HG02763 (cell line): ENCODE measurements around the gene EPN2.
"Not testable (repeated sequence)": the region's sequence is repeated elsewhere in the genome, so short reads cannot be mapped to it uniquely, and the experiment has no call there.

Experiments
- ATAC-seq: cut with Tn5 transposase; IDR thresholded peaks from one replicate; pipeline ENCODE4 v1.9.1; 2021; ENCODE audit warnings: mild to moderate bottlenecking, moderate library complexity; ENCODE audit not compliant: unreplicated experiment

Gene EPN2

GRCh38 chr17:19237139-19237388, at the start of gene EPN2:
EPN2 (plus strand) TSS chr17:19237366; CDS start chr17:19283120, 45,754 bp downstream.
- ATAC-seq = not testable (repeated sequence)

- ATAC-seq = not testable (repeated sequence)
These were observed 49.0 kb upstream of the EPN2 start for GRCh38 chr17:19187883-19188869.

DNA sequence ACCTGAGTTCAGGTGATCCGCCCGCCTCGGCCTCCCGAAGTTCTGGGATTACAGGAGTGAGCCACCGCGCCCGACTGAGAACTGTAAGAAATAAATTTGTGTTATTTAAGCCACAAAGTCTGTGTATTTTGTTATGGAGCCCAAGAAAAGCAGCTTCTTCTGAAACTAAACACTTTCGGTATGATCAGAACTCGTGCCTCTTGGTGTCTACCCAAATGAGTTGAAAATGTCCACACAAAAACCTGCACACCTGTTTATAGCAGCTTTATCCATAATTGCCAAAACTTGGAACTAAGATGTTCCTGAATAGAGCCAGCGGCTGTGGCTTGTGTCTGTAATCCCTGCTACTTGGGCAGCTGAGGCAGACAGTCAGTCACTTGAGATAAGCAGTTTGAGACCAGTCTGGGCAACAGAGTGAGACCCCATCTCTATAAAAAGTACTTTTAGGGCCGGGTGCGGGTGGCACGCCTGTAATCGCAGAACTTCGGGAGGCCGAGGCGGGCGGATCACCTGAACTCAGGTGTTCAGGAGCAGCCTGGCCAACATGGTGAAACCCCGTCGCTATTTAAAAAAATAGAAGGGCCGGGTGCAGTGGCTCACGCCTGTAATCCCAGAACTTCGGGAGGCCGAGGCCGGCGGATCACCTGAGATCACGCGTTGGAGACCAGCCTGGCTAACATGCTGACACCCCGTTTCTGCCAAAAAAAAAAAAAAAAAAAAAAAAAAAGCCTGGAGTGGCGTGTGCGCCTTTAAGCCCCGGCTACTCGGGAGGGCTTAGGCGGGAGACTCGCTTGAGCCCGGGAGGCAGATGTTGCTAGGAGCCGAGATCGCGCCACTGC, 48.1 kb upstream of the EPN2 start:
- not testable (repeated sequence) for ATAC-seq

DNA sequence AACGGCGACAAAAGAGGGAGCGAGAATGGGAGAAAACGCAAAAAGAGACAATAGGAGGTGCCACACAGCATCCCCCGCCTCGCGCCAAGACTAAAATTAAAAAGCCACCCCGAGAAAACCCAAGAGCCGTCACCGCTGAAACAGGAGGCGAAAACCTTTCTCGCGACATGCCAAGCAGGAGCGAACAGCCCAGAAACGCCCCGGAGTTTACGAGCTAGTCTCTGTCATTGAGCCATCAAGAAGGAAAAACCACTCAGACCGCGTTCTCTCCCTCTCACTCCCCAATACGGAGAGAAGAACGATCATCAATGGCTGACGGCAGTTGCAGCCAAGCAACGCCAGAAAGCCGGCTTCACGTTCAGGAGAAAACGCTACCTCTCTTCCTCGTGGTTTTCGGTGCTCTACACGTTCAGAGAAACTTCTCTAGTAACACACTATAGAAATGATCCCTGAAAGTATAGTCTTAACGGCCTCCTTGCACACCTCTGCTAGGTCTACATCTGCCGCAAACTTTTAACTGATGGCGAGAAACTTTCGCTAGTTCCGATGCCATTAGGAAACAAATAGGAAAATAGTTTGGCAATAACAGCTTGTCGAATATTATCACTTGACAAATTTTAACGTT, 47.3 kb upstream of the EPN2 start:
- ATAC-seq = not testable (repeated sequence)

DNA sequence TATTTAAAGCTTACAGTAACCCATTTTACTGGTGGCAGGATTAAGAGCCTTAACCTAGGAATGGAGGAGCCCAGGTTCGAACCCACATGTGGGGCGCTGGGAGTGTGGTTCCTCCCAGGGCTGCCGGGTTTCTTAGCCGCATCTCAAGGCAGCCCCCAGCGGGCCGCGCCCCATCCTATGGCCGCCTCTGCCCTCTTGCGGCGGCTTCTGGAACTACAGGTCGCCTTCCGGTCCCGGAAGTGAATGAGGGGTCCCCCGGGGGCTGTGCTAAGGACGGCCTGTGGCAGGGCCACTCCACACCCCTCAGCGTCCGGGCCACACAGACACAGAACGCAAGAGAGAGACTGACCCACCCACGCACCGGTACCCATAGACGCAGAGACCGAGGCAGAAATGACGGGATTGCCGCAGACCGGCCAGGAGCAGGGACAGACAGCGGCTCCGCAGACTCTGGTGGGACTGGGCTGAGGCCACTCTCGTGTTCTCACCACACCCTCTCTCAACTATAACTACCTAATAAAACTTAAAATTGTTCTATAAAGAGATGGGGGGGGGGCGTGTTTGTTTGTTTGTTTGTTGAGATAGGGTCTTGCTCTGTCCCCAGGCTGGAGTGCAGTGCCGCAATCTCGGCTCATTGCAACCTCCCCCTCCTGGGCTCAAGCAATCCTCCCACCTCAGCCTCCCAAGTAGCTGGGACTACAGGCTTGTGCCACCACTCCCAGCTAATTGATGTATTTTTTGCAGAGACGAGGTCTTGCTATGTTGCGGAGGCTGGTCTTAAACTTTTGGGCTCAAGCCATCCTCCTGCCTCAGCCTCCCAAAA, 40.6 kb upstream of the EPN2 start:
- peak; percentile 73 for ATAC-seq

- ATAC-seq = not testable (repeated sequence)
These were observed 34.7 kb upstream of the EPN2 start for GRCh38 chr17:19202448-19202847.

DNA sequence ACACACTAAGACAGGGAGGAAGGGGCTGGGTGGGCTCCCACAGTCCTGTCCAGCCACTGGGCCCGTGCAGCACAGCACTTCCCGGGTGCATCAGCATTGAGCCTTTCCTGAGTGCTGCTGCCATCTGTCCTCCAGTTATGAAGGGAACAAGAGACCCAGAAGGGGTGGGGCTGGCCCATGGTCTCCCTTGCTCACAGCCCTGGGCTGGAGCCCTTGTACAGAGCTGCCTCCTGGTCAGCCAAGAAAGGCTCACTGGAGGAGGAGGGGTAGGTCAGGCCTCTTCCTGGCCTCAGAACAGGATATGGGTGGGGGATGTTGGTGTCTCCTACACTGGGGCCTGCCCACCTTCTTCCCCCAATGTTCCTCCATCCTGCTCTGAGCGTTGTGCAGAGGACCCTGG, 33.7 kb upstream of the EPN2 start:
- not testable (repeated sequence) for ATAC-seq

- not testable (repeated sequence) for ATAC-seq
These were observed 21.9 kb upstream of the EPN2 start for GRCh38 chr17:19215074-19215860.

DNA sequence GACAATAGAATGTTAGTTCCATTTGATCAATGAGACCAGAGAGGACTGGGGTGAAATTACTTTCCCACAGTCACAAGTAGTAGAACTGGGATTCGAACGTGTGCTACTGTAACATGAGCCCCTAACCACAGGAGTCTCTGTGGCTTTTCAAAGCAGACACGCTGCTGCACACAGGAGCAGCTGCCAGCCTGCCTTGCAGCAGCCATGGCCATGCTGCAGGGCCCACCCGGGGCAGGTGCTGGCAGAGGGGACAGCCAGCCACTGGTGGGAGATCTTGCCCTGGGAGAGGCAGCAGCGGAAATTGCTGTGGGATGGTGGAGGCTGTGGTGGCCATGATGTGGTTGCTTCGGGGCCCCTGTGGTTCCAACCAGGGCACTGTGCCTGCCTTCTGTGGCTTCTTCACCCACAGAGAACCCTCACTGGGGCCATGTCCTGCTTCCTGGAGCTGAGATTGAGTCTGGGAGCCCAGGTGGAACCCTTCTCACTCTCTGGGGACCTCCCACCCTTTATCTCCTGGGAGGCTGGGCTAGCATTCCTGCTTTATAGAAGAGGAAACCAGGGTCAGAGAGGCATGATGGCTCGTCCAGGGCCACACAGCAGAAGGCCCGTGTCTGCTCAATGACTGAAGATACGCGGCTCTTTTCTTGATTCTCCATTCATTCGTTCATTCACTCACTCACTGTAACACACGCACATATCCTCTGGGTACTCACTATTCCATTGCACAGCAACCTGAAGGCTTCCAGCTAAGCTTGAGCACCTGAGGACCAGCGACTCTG, 20.8 kb upstream of the EPN2 start:
- not testable (repeated sequence) for ATAC-seq

GRCh38 chr17:19218914-19219313, 18.3 kb upstream of the EPN2 start:
- not testable (repeated sequence) for ATAC-seq

DNA sequence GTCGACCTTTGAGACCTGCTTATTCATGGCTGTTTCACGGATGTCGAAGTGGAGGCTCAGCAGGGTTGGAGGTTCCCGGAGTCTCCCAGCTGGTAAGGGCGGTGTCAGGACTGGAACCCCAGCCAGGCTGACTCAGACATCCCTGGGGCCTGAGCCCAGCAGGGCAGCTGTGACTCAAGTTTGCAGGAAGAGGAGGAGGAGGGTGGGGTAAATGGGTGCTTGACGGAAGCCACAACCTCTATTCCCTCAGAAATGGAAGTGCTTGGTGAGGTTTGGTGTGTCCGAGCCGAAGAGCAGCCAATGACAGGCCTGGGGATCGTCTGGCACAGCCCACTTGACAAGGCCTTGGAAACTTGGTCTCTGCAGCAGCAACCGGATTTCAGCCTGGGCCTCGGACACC, 17.8 kb upstream of the EPN2 start:
- ATAC-seq = not testable (repeated sequence)

GRCh38 chr17:19220195-19220594, 17.0 kb upstream of the EPN2 start:
- ATAC-seq = not testable (repeated sequence)

GRCh38 chr17:19226610-19227588, 10.3 kb upstream of the EPN2 start:
- ATAC-seq = not testable (repeated sequence)

DNA sequence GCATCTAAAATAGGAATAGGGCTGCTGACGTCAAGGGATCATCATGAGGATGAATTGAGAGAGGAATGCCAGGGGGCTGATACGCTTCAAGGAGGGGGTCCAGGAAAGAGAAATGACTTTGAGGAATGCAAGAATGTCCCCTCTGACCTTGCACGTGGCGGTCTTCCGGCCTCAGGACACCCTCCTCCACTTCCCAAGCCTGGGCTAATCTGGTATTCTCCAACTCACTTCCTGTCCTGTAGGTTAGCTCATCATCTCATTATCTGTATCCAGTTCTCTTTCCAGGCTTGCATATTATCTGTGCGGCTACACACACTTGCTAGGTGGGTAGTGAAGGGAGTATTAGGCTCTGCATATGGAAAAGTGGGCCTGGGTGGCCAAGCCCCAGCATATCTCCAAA, 2.5 kb upstream of the EPN2 start:
- not testable (repeated sequence) for ATAC-seq

DNA sequence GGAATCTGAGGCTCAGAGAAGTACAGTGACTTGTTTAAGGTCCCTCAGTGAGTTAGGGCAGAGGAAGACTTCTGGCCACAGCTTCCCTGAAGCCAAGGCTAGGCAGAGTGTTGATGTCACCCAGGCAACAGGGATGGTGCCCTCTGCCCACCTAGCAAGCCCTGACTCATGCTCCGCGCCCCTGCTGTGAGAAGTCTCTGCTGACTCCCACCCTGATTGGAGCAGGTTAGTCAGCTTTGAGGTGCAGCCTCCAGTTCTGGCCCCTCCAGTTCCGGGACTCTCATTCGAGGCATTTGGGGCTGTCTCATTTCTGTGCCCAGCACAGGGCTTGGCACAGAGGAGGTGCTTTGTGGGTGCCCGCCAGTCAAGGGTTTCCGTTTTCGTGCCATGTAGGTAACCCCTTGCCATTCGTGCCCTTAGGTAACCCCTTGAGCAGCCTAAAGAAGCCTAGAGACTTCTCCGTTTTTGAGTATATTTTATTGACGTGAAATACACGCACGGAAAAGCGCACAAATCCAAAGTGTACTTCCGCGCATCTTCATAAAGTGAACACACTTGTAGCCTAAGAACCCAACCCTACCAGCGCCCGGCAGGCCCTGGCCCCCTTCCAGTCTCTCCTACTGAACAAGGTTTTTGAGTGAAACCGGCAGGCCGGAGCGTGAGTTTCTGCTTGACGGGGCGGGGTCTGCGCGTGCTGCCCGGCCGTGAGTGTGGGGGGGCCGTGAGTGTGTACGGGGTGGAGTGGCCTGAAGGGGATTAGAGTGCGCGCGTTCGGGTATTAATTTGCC, 621 bp upstream of the EPN2 start:
- ATAC-seq = peak; percentile 15

DNA sequence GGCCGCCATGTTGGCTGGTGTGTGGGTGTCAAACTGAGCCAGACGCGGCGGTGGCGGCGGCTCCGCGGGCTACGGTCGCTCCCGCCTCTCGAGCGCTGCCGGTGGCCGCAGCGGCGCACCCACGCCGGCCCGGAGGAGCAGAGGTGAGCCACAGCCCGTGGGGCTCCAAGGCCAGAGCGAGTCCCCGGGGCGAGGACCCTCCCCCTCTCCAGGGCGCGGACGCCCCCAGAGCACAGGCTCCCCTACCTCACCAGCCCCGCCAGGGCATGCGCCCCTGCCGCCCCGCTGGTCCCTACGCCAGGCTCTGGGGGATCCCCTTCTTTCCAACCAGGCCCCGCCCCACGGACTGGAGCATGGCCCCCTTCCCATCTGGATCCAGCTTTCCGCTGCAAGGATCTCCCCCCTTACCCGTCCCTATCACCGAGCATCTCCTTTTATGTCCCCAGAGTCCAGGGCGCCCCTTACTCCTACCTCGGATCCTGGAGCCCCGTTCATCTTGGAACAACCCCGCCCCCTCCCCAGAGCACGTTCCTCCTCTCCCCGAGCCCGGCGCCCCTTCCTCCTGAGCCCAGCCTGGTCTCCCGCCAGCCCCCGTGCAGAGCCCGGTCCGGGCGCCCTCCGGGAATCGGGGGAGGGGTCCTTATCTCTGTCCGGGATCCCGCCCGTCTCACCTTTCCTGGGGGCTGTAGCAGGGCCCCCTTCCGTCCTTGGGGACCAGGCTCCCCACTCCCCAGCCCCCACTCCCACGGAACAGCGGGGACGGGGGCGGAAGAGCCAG, 412 bp downstream of the EPN2 start:
- ATAC-seq = peak; percentile 69
